Measurements from ENCODE around the gene ZNF574. TPM values are rescaled to one million over a fixed set of nuclear protein-coding genes. Genes with fewer than 3 reads are reported as not detected.

Gene ZNF574
- total RNA-seq, 1 donor from 2014 or later: 17.3 TPM

DNA sequence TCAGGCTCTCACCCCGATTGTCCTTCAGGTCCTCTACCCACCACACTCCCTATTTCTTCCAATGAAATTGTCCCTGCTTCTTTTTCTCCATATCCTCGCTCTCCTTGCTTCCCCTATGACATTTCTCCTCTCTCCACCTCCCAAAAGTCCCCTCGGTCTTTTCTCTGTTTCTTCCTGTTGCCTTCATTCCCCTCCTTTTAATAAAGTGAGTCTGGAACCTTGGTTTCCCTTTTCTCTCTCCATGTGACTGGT is 676 bp upstream of the ZNF574 start:
- Histone ChIP-seq H3K36me3 (ENCODE audit: control insufficient read depth, insufficient read depth, low read length) (no peaks in the 10 kb centered on the region), H3K27me3 (ENCODE audit: control insufficient read depth, insufficient read depth, low read length) (no peaks in the 10 kb centered on the region), H3K4me3 (ENCODE audit: low read depth, low read length) (peak overlapping the region; percentile 75)
- TF ChIP-seq, protein P1, sequence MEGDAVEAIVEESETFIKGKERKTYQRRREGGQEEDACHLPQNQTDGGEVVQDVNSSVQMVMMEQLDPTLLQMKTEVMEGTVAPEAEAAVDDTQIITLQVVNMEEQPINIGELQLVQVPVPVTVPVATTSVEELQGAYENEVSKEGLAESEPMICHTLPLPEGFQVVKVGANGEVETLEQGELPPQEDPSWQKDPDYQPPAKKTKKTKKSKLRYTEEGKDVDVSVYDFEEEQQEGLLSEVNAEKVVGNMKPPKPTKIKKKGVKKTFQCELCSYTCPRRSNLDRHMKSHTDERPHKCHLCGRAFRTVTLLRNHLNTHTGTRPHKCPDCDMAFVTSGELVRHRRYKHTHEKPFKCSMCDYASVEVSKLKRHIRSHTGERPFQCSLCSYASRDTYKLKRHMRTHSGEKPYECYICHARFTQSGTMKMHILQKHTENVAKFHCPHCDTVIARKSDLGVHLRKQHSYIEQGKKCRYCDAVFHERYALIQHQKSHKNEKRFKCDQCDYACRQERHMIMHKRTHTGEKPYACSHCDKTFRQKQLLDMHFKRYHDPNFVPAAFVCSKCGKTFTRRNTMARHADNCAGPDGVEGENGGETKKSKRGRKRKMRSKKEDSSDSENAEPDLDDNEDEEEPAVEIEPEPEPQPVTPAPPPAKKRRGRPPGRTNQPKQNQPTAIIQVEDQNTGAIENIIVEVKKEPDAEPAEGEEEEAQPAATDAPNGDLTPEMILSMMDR (IDR thresholded peaks at IDR 0.05; ENCODE audit: insufficient read depth, low read length, poor library complexity, severe bottlenecking): no peak
- DNase-seq (ENCODE audit: low read depth): no peak

DNA sequence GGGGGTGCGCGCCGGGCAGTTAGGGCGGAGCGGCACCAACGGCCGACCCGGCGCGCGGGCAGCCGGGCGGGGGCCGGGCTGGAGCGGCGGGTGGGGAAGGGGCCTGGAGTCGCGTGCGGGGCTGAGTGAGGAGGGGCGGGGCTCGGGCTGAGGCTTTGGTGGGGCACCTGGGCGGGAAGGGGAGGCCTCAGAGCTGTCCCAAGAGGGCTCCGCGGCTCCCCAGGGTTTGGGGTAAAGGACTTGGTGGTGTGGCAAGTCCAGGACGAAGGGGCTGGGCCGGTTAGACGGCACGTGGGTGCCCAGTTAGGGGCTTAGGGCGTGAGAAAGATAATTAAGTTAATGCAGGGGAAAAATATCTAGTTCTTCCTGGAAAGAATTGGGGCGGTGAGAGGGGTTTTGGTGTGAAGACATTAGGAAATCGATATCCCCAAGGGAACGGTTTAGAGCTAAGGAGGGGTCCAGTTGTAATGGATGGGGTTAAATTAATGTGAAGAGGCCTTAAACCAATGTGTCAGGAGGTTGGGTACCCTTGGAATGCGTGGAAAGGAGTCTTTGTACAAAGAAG is 496 bp downstream of the ZNF574 start:
- no peak for DNase-seq (ENCODE audit: low read depth)
- TF ChIP-seq, protein P1 (IDR thresholded peaks at IDR 0.05; ENCODE audit: insufficient read depth, low read length, poor library complexity, severe bottlenecking): no peak
- H3K4me3 ChIP-seq (ENCODE audit: low read depth, low read length): peak overlapping the region; percentile 64
- H3K36me3 ChIP-seq (ENCODE audit: control insufficient read depth, insufficient read depth, low read length): peaks cover 4% of the 10 kb centered on the region
- no peaks in the 10 kb centered on the region for H3K27me3 ChIP-seq (ENCODE audit: control insufficient read depth, insufficient read depth, low read length)

DNA sequence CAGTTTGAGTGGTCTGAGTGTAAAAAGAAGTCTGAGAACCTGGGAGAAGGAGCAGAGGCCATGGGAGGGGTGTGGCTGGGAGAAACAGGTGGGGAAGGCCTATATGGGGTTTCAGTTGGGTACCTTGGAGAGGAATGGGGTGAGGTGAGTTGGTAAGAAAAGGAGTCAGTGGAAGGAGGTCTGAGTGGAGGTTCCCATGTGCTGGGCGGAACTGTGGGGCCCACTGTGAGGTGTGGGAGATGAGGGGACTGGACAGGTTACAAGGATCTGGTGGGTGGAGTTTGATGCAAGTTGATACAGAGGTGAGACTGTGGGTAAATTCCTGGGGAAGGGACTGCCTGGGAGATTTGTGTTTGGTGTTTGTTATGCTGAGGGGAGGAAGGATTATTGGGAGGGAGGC is 2.1 kb downstream of the ZNF574 start:
- H3K36me3 ChIP-seq (ENCODE audit: control insufficient read depth, insufficient read depth, low read length): peaks cover 4% of the 10 kb centered on the region
- DNase-seq (ENCODE audit: low read depth): no peak

DNA sequence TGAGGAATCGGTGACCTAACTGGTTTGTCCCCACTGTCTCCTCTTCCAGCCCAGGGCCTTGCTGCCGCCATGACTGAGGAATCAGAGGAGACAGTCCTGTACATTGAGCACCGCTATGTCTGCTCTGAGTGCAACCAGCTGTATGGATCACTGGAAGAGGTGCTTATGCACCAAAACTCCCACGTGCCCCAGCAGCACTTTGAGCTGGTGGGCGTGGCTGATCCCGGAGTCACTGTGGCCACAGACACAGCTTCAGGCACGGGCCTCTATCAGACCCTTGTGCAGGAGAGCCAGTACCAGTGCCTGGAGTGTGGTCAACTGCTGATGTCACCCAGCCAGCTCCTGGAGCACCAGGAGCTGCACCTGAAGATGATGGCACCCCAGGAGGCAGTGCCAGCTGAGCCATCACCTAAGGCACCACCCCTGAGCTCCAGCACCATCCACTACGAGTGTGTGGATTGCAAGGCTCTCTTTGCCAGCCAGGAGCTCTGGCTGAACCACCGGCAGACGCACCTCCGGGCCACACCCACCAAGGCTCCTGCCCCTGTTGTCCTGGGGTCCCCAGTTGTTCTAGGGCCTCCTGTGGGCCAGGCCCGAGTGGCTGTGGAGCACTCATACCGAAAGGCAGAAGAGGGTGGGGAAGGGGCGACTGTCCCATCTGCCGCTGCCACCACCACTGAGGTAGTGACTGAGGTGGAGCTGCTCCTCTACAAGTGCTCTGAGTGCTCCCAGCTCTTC is 2.7 kb downstream of the ZNF574 start:
- Histone ChIP-seq H3K27me3 (ENCODE audit: control insufficient read depth, insufficient read depth, low read length) (no peaks in the 10 kb centered on the region), H3K36me3 (ENCODE audit: control insufficient read depth, insufficient read depth, low read length) (peaks cover 4% of the 10 kb centered on the region), H3K4me3 (ENCODE audit: low read depth, low read length) (no peak overlapping the region)
- no peak for DNase-seq (ENCODE audit: low read depth)
- TF ChIP-seq, protein P1 (IDR thresholded peaks at IDR 0.05; ENCODE audit: insufficient read depth, low read length, poor library complexity, severe bottlenecking): no peak

More for the DNA sequence above, 2.1 kb downstream of the ZNF574 start:
- no peak overlapping the region for H3K4me3 ChIP-seq (ENCODE audit: low read depth, low read length)
- H3K27me3 ChIP-seq (ENCODE audit: control insufficient read depth, insufficient read depth, low read length): no peaks in the 10 kb centered on the region
- TF ChIP-seq, protein P1 (IDR thresholded peaks at IDR 0.05; ENCODE audit: insufficient read depth, low read length, poor library complexity, severe bottlenecking): no peak

DNA sequence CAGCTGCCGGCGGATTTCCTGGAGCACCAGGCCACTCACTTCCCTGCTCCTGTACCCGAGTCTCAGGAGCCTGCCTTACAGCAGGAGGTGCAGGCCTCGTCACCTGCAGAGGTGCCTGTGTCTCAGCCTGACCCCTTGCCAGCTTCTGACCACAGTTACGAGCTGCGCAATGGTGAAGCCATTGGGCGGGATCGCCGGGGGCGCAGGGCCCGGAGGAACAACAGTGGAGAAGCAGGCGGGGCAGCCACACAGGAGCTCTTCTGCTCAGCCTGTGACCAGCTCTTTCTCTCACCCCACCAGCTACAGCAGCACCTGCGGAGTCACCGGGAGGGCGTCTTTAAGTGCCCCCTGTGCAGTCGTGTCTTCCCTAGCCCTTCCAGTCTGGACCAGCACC is 3.3 kb downstream of the ZNF574 start:
- TF ChIP-seq, protein P1 (IDR thresholded peaks at IDR 0.05; ENCODE audit: insufficient read depth, low read length, poor library complexity, severe bottlenecking): no peak
- Histone ChIP-seq H3K27me3 (ENCODE audit: control insufficient read depth, insufficient read depth, low read length) (no peaks in the 10 kb centered on the region), H3K36me3 (ENCODE audit: control insufficient read depth, insufficient read depth, low read length) (peaks cover 4% of the 10 kb centered on the region), H3K4me3 (ENCODE audit: low read depth, low read length) (no peak overlapping the region)
- no peak for DNase-seq (ENCODE audit: low read depth)

All from kidney epithelial cell (primary cell).